Breast epithelium (tissue), 3 donors: ENCODE results near the gene ATG14.

Source experiments
- POLR2A ChIP-seq: fragments of 450-650 bp; IDR thresholded peaks from one replicate; pipeline ENCODE4 v1.6.1; 2016; ENCODE audit warnings: antibody characterized with exemption, mild to moderate bottlenecking, moderate library complexity
- TF ChIP-seq, protein P1 (sequence below), 3 donors: fragments of 450-650 bp; IDR thresholded peaks; one replicate each; pipeline ENCODE4 v1.5.1; 2016 to 2017; ENCODE audit warnings: antibody characterized with exemption in 3 of 3, mild to moderate bottlenecking in 3 of 3, moderate library complexity in 3 of 3

DNA sequence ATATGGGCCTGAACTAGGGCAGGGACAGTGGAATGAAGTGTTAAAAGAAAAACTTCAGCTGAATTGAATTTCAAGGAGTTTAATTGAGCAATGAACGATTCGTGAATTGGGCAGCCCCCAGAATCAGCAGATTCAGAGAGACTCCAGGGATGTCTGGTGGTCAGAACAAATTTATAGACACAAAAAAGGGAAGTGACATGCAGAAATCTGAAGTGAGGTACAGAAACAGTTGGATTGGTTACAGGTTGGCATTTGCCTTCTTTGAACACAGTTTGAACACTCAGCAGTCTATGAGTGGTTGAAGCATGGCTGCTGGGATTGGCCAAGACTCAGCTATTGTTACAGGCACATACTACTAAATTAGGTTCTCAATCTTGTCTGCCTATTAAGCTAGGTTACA is 38.5 kb upstream of the ATG14 start:
- TF ChIP-seq POLR2A = no peak
- TF ChIP-seq, protein P1, sequence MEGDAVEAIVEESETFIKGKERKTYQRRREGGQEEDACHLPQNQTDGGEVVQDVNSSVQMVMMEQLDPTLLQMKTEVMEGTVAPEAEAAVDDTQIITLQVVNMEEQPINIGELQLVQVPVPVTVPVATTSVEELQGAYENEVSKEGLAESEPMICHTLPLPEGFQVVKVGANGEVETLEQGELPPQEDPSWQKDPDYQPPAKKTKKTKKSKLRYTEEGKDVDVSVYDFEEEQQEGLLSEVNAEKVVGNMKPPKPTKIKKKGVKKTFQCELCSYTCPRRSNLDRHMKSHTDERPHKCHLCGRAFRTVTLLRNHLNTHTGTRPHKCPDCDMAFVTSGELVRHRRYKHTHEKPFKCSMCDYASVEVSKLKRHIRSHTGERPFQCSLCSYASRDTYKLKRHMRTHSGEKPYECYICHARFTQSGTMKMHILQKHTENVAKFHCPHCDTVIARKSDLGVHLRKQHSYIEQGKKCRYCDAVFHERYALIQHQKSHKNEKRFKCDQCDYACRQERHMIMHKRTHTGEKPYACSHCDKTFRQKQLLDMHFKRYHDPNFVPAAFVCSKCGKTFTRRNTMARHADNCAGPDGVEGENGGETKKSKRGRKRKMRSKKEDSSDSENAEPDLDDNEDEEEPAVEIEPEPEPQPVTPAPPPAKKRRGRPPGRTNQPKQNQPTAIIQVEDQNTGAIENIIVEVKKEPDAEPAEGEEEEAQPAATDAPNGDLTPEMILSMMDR (IDR thresholded peaks at IDR 0.05) = no peak
